Measurements from ENCODE around the gene IRAK2.
"Not testable (repeated sequence)": the region's sequence is repeated elsewhere in the genome, so short reads cannot be mapped to it uniquely, and the experiment has no call there.

IRAK2 gene

DNA sequence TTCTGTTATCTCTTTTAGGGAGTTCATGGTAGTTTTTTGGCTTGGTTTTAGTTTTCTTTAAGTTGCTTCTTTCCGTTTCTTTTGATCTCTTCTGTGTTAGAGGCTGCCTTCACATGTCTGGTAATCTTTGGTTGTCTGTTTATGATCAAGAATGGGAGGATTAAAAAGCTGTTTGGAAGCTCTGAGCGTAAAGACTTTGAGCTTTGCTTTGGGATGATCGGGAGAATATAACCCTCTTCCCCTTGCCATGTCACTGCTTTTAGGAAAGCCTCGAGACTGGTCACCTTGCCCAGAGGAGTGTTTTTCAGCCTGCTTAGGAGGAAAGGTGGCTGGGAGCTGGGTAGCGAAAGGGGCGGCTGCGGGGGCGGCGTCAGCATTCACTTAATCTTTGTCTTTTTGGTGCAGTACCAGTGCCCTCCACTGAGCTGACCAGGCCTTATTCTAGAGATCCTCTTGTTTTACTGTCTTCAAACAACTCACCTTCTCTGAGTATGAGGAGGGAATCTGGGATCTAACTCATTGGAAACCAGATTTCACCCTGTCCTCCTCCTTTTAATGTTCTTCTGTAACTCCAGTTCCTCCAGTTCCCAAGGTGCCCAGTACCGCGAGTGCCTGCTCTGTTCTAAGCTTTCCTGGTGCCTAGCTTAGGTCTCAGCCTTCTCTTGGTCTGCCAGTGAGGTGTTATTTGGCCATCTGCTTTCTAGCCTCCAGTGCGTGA, 99.1 kb downstream of the IRAK2 start:
- TF ChIP-seq POLR2AphosphoS5 (IDR thresholded peaks at IDR 0.05; ENCODE audit: low read depth, low read length) (no peak), POLR2A (IDR thresholded peaks at IDR 0.05; ENCODE audit: low read depth, low read length) (no peak), TAF1 (IDR thresholded peaks at IDR 0.05; ENCODE audit: low read depth, low read length) (no peak), POU2F2 (IDR thresholded peaks at IDR 0.05; ENCODE audit: low read depth, low read length) (no peak), PAX5 (IDR thresholded peaks at IDR 0.05; ENCODE audit: insufficient read depth, low read length, severe bottlenecking) (no peak), SPI1 (IDR thresholded peaks at IDR 0.05; ENCODE audit: low read depth, low read length) (no peak)
- DNase-seq (ENCODE audit: insufficient read length, low spot score), result no peak
- FAIRE-seq, result no peak

DNA sequence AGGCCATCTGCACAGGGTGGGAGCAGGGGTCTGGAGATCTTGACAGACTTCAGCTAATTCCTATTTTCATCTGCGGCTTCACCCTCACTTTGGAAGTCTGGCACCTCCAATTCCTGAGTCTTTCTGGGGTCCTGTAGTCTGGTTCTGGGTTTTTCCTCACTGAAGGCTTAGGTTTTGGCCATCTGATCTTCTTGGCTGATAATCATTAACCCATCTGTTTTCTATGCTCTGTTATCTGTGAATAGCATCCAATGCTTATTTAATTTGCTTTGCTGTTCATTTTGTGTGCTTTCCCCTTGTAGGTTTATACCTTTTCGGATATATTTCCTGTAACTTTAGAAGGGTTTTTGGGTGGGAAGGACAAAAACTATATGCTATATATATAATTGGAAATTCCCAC, 101.1 kb downstream of the IRAK2 start:
- no peak for DNase-seq (ENCODE audit: insufficient read length, low spot score)
- FAIRE-seq, result no peak

DNA sequence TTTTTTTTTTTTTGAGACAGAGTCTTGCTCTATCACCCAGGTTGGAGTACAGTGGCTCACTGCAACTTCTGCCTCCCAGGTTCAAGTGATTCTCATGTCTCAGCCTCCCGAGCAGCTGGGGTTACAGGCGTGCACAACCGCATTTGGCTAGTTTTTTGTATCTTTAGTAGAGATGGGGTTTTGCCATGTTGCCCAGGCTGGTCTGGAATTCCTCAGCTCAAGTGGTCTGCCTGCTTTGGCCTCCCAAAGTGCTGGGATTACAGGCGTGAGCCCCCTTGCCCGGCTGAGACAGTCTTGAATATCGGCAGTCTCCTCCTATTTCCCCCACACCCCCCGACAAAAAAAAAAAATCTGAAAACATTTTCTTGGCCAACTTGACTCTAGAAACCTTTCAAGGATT, 102.2 kb downstream of the IRAK2 start:
- FAIRE-seq; DNase-seq (ENCODE audit: insufficient read length, low spot score): not testable (repeated sequence)

More for the DNA sequence above, 101.1 kb downstream of the IRAK2 start:
- TF ChIP-seq SPI1 (IDR thresholded peaks at IDR 0.05; ENCODE audit: low read depth, low read length) (no peak), TAF1 (IDR thresholded peaks at IDR 0.05; ENCODE audit: low read depth, low read length) (no peak), POLR2A (IDR thresholded peaks at IDR 0.05; ENCODE audit: low read depth, low read length) (no peak), PAX5 (IDR thresholded peaks at IDR 0.05; ENCODE audit: insufficient read depth, low read length, severe bottlenecking) (no peak), POU2F2 (IDR thresholded peaks at IDR 0.05; ENCODE audit: low read depth, low read length) (no peak), POLR2AphosphoS5 (IDR thresholded peaks at IDR 0.05; ENCODE audit: low read depth, low read length) (no peak)

DNA sequence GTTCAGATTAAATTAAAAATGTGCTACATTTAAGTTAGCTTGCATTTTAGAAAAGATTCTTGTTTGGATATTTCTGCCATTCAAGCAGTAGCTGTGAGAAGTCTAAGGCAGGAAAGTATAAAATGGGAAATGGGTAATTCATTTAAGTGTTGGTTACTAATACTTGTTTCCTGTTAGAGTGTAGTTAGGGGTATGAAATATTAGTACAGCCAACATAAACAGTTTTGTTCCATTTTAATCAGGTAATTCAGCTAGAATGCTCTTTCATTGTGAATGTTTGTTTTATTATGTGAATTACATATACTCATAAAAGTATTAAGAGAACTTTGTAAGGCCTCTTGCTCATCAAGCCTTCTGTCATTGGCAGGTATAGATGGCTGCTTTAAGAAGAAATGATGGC, 103.4 kb downstream of the IRAK2 start:
- FAIRE-seq, result no peak
- no peak for DNase-seq (ENCODE audit: insufficient read length, low spot score)
- TF ChIP-seq POU2F2 (IDR thresholded peaks at IDR 0.05; ENCODE audit: low read depth, low read length), result no peak

DNA sequence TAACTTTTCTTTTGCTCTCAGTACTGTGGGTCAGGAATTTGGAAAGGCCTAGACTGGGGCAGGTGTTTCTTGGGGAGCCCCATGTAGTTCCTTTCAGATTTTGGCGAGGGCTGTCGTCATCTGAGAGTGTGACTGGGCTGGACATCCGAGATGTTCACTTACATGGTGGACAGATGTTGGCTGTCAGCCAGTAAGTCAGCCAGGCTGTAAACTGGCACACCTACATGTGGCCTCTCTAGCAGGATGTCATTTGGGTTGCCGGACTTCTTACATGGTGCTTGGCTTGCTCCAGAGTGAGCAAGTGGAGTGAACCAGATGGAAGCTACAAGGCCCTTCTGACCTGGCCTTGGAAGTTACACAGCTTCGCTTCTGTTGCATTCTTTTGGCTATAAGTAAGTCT, 104.2 kb downstream of the IRAK2 start:
- no peak for TF ChIP-seq SPI1 (IDR thresholded peaks at IDR 0.05; ENCODE audit: low read depth, low read length)
- no peak for TF ChIP-seq POLR2AphosphoS5 (IDR thresholded peaks at IDR 0.05; ENCODE audit: low read depth, low read length)
- no peak for TF ChIP-seq POLR2A (IDR thresholded peaks at IDR 0.05; ENCODE audit: low read depth, low read length)
- no peak for TF ChIP-seq POU2F2 (IDR thresholded peaks at IDR 0.05; ENCODE audit: low read depth, low read length)
- no peak for TF ChIP-seq PAX5 (IDR thresholded peaks at IDR 0.05; ENCODE audit: insufficient read depth, low read length, severe bottlenecking)
- no peak for TF ChIP-seq TAF1 (IDR thresholded peaks at IDR 0.05; ENCODE audit: low read depth, low read length)
- FAIRE-seq (no peak), DNase-seq (ENCODE audit: insufficient read length, low spot score) (no peak)

DNA sequence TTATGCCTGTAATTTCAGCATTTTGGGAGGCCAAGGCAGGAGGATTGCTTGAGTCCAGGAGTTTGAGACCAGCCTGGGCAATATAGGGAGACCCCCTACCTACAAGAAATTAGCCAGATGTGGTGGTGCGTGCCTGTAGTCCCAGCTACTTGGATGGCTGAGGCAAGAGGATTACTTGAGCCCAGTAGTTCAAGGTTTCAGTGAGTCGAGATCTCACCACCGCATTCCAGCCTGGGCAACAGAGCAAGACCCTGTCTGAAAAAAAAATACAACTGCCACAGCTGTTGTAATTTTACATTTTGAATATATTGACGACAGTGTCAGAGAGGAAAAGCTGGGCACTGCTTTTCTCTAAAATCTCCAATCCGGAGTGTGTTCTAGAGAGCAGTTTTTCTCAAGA, 104.7 kb downstream of the IRAK2 start:
- TF ChIP-seq TAF1 (IDR thresholded peaks at IDR 0.05; ENCODE audit: low read depth, low read length), result no peak
- no peak for TF ChIP-seq SPI1 (IDR thresholded peaks at IDR 0.05; ENCODE audit: low read depth, low read length)
- no peak for TF ChIP-seq POLR2A (IDR thresholded peaks at IDR 0.05; ENCODE audit: low read depth, low read length)
- no peak for TF ChIP-seq PAX5 (IDR thresholded peaks at IDR 0.05; ENCODE audit: insufficient read depth, low read length, severe bottlenecking)
- FAIRE-seq (no peak), DNase-seq (ENCODE audit: insufficient read length, low spot score) (no peak)

DNA sequence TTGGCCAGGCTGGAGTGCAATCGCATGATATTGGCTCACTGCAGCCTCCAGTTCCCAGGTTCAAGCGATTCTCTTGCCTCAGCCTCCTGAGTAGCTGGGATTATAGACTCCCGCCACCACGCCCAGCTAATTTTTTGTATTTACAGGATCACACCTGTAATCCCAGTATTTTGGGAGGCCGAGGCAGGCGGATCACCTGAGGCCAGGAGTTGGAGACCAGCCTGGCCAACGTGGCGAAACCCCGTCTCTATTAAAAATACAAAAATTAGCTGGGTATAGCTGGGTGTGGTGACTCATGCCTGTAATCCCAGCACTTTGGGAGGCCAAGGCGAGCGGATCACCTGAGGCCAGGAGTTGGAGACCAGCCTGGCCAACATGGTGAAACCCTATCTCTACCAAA, 107.8 kb downstream of the IRAK2 start:
- not testable (repeated sequence) for DNase-seq (ENCODE audit: insufficient read length, low spot score); FAIRE-seq

DNA sequence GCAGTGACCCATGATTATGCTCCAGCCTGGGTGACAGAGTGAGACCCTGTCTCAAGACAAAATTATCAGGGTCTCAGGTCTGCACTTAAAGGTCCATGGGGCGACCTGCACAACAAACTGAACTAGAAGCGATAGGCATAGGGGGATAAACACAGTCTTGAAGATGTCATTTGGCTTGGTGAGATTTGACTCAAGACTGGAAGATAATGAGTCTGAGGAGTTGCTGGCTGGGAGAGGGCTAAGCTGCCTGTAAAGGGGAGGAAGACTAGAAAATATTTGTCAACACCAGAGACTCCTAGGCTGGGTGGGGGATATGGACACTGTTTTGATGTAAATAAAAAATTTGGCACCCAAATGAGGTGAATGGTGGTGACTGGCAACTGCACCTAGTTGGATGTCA, 108.3 kb downstream of the IRAK2 start:
- FAIRE-seq (no peak), DNase-seq (ENCODE audit: insufficient read length, low spot score) (no peak)
- TF ChIP-seq PAX5 (IDR thresholded peaks at IDR 0.05; ENCODE audit: insufficient read depth, low read length, severe bottlenecking) (no peak), SPI1 (IDR thresholded peaks at IDR 0.05; ENCODE audit: low read depth, low read length) (no peak), POLR2AphosphoS5 (IDR thresholded peaks at IDR 0.05; ENCODE audit: low read depth, low read length) (no peak), POU2F2 (IDR thresholded peaks at IDR 0.05; ENCODE audit: low read depth, low read length) (no peak), POLR2A (IDR thresholded peaks at IDR 0.05; ENCODE audit: low read depth, low read length) (no peak), TAF1 (IDR thresholded peaks at IDR 0.05; ENCODE audit: low read depth, low read length) (no peak)

DNA sequence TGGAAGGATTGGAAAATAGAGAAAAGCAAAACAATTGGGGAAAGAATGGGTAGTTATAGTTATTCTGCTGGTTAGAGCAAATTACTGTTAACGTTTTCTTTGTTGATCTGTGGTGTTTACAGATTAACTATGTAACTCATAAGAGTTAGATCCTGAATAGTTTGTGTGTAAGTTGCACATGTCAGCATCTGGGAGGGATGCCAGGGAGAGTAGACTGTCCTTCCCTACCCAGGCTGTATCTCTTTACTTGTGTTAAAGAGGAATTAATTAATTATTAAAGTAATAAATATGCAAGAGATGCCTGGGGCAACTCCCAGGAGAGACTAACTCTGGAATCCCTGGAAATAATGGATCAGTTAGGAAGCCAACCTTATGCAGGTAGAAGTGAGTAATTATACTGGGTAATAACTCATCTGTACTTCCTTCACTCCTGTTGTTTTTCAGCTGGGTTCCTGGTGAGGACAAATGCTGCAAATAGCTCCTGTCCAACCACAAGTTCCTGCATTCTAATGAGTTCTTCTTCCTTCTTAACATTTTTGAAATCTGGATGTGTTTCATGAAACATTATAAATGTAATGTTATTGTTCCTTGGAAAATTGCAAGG, 109.1 kb downstream of the IRAK2 start:
- FAIRE-seq (no peak), DNase-seq (ENCODE audit: insufficient read length, low spot score) (no peak)
- TF ChIP-seq POU2F2 (IDR thresholded peaks at IDR 0.05; ENCODE audit: low read depth, low read length) (no peak), POLR2A (IDR thresholded peaks at IDR 0.05; ENCODE audit: low read depth, low read length) (no peak), TAF1 (IDR thresholded peaks at IDR 0.05; ENCODE audit: low read depth, low read length) (no peak), SPI1 (IDR thresholded peaks at IDR 0.05; ENCODE audit: low read depth, low read length) (no peak), PAX5 (IDR thresholded peaks at IDR 0.05; ENCODE audit: insufficient read depth, low read length, severe bottlenecking) (no peak), POLR2AphosphoS5 (IDR thresholded peaks at IDR 0.05; ENCODE audit: low read depth, low read length) (no peak)

DNA sequence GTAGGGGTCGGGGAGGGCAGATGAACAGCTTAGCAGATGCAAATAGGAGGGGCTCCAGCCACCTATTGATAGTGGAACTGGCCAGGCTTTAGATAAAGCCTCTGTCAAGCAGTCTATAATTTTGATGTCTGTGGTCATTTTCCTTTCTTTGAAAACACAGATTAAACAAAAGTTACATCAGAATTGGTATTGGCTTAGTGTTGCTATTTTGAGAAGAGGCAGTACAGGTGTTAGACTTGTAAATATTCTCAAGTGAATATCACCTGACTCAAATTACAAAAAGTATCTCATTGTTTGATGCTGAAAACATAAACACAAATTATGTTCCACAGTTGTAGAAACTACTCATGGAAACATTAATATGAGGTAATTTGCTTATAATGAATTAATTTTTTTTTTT, 109.9 kb downstream of the IRAK2 start:
- FAIRE-seq (no peak), DNase-seq (ENCODE audit: insufficient read length, low spot score) (no peak)
- no peak for TF ChIP-seq PAX5 (IDR thresholded peaks at IDR 0.05; ENCODE audit: insufficient read depth, low read length, severe bottlenecking)
- TF ChIP-seq TAF1 (IDR thresholded peaks at IDR 0.05; ENCODE audit: low read depth, low read length), result no peak
- TF ChIP-seq POLR2A (IDR thresholded peaks at IDR 0.05; ENCODE audit: low read depth, low read length), result no peak
- TF ChIP-seq POU2F2 (IDR thresholded peaks at IDR 0.05; ENCODE audit: low read depth, low read length), result no peak
- no peak for TF ChIP-seq POLR2AphosphoS5 (IDR thresholded peaks at IDR 0.05; ENCODE audit: low read depth, low read length)
- no peak for TF ChIP-seq SPI1 (IDR thresholded peaks at IDR 0.05; ENCODE audit: low read depth, low read length)

Data from GM12891 (cell line).